DMS53 treated with DMSO at 0.1 percent for 48 hours (cell line): ENCODE results near the gene ROPN1.

Experiments used
- DNase-seq: peaks from one replicate; lab custom pipeline; 2025; ENCODE audit not compliant: unreplicated experiment; lab: John Stamatoyannopoulos, UW

Gene ROPN1

DNA sequence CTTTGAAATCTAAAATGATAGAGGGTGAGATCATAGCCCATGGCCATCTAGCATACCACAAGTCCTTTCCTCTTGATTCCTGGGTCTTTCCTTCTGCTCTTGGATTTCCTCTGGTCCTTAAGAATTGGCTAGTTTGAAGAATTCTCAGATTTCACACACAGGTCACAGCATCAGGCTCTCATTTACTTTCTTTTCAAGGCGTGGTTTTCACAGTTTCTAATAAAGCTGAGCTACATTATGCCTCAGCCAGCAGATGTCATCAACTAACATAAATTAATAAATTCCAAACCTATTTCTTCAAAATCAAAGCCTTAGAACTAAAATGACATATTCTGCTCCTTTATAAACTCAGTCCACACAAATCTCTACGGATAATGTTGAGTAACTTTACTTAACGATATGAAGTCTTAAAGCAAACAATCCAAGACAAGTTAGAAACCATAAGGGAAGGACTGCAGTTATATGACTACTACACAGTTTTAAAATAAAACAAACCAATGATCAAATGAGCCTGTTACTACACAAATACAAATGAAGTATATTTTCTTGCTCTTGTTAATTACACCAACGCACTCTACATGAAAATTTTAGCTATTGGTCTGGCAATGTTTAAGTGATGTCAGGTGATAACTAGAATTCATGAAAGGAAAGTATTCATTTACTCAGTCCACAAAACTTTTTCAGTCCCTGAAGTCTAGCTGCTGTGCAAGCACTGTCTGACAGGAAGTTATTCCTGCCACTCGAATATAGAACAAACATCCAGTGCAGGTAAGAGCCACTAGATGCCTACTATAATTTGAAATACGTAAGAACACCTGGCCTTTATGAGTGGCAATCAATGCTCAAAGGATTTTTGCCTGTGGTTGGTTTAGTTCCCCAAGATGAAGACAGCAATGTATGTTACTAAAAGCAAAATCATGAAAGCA, 40.1 kb downstream of the ROPN1 start:
- peak; percentile 80 for DNase-seq

DNA sequence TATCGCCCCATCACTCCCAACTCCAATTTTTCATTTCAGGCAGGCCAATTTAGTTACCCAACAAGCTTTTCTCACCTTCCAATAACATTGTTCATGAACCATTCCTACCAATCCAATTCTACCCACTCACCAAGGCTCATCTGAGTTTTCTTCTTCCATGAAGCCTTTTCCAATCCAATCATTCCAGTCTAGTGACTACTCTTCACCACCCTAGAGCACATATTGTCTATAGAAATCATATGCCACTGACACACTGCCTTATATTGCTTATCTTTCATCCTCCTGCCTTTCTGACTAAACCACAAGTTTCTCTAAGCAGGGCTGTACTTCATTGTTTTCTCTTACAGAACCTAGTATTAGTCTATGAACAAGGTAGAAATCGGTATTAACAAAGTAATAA, 42.3 kb downstream of the ROPN1 start:
- no peak for DNase-seq

DNA sequence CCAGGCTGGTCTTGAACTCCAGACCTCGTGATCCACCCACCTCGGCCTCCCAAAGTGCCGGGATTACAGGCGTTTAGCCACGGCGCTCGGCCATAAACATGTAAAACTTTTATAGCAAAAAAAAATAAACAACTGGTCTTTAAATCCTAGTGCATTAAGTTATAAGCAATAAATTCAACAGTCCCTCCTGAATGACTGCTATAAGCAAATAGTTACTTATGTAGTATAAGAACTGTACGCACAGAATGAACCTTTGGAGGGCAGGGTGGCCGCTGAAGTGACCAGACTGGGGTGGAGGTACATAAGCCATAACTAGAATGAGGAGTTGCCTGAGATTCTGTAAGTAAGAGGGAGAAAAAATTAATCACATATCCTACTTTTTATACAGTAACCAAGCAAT, 43.5 kb downstream of the ROPN1 start:
- DNase-seq, result no peak

GRCh38 chr3:123947482-123947881, 44.4 kb downstream of the ROPN1 start:
- no peak for DNase-seq

DNA sequence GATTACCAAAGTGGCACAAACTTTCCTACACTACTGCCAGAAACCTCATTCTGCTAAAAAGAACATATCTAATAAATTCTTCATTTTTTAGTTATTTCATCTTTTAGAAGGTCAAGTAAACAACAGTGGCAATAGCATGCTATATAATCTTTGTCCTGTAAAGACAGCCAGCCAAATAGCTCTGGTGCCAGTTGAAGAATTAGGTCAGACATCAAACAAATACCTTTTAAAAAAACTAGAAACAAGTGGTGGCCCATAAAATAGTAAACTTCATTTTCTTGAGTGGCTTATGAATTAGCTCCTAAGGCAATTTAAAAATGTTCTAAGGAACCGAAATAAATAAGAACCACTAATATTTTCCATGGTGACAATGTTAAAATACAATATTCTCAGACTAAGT, 50.4 kb downstream of the ROPN1 start:
- DNase-seq, result no peak

GRCh38 chr3:123941121-123941520, 50.8 kb downstream of the ROPN1 start:
- DNase-seq, result no peak

- no peak for DNase-seq
Observed at GRCh38 chr3:123939706-123940105, 52.2 kb downstream of the ROPN1 start.

DNA sequence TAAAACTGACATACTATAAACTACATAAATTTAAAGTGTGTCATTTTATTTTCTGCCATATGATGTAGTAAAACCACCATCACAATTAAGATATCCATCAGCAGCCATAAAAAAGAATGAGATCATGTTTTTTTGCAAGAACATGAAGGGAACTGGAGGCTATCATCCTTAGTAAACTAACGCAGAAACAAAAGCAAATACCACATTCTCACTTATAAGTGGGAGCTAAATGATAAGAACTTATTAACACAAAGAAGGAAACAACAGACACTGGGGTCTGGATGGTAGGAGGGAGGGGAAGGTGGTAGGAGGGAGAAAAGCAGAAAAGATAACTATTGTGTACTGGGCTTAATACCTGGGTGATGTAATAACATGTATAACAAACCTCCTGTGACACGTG, 55.5 kb downstream of the ROPN1 start:
- no peak for DNase-seq

DNA sequence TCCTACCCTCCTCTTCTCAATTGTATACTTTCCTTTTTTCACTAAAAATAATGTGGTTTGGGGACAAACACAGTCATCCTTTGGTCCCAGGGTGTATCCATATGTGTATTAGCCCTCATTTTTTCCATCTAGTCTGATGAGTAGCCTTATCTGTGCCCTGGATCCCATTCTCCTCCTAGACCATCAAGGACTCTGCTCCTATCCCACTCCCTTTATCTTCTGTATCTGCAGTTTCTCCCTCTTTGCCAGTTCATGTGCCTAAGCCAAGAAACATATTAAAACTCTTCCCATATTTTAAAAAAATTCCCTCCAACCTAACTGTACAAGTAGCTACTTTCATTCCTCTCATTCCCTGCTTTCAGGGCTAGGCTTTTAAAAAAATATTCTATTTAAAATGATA, 56.1 kb downstream of the ROPN1 start:
- no peak for DNase-seq

DNA sequence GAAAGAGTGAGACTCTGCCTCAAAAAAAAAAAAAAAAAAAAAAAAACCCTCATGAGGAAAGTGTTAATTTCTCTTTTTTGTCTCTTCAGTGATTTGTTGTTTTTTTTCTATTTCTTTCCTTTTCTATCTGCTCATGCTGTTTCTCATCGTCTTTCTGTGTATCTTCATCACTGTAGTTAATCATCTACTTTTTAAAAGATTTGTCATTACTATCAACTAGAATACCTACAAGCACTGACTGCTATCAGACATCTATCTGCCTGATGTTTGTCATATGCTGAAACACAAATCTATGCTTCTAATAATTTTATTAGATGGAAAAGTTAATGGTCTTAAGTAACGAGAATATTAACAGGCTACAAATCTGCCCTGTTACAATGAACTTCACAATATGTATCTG, 57.7 kb downstream of the ROPN1 start:
- no peak for DNase-seq

DNA sequence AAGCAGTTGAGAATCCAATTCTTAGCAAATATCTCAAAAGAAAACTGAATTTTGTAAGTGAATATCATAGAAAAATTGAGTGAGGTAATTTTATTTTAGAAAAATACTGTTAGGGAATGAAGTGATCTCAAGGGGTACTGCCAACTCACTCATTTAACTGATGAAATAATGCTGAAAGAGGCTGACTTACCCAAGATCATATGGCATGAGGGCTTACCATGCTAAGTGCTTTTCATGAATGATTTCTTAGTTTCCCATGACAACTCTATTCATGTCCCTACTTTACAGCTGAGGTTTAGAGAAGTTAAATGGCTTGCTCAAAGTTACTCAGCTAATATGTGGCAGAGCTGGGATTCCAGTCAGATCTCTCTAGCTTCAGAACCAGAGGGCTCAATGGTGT, 61.5 kb downstream of the ROPN1 start:
- no peak for DNase-seq

DNA sequence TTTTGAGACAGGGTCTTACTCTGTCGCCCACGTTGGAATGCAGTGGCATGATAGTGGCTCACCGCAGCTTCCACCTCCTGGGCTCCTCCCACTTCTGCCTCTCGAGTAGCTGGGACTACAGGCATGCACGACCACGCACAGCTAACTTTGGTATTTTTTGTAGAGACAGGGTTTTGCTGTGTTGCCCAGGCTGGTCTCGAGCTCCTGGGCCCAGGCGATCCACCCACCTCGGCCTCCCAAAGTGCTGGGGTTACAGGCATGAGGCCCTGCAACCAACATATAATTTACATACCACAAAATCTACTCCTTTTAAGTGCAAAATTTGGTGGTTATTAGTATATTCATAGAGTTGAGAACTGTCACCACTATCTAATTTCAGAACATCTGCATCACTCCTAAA, 62.6 kb downstream of the ROPN1 start:
- DNase-seq, result no peak

GRCh38 chr3:123926396-123926795, 65.5 kb downstream of the ROPN1 start:
- no peak for DNase-seq

- no peak for DNase-seq
Observed at GRCh38 chr3:123920868-123921267, 71.1 kb downstream of the ROPN1 start.

DNA sequence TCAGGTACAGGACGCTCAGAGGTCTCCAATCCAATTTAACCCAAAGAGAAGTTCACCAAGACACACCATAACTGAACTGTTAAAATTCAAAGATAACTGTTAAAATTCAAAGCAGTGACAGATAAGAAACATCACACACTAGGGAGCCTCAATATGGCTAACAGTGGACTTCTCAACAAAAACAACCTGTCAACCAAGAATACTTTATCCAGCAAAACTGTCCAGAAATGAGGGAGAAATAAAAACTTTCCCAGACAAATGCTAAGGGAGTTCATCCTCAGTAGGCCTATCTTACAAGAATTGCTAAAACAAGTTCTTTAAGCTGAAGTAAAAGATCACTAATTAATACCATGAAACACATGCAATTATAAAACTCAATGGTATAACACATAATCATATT, 71.5 kb downstream of the ROPN1 start:
- DNase-seq, result no peak

DNA sequence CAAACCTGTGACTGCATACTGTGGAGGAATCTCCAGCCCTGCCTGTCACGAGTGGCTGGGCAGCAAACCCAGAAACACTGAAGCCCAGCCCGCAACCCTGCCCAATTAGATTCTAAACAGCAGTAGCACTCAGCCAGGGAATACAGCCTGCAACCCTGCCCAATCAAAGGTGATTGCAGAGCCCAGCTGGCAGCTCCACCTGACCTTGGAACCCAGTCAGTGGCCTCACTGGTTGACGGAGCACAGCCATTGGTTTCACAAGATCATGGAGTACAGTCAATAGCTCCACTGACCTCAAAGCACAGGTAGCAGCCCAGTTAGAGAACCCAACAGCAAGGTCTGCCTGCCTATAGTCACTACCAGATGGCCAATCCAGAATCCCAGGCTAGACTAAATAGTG, 72.6 kb downstream of the ROPN1 start:
- no peak for DNase-seq
